ENCODE measurements around the gene MAPKAPK2.
A peak's percentile ranks its signal among the peaks of the same experiment; 100 is the strongest.

MAPKAPK2 gene

GRCh38 chr1:206723805-206724472 is 39.2 kb downstream of the MAPKAPK2 start:
- DNase-seq = no peak

- no peak for DNase-seq
Measured at GRCh38 chr1:206725109-206725963, 40.6 kb downstream of the MAPKAPK2 start.

GRCh38 chr1:206727981-206728696 is 43.4 kb downstream of the MAPKAPK2 start:
- no peak for DNase-seq

- DNase-seq = no peak
Measured at GRCh38 chr1:206728697-206728987, 43.9 kb downstream of the MAPKAPK2 start.

GRCh38 chr1:206729050-206729449 is 44.3 kb downstream of the MAPKAPK2 start:
- DNase-seq = no peak

GRCh38 chr1:206729507-206729906 is 44.8 kb downstream of the MAPKAPK2 start:
- no peak for DNase-seq

- no peak for DNase-seq
Measured at GRCh38 chr1:206732508-206732907, 47.8 kb downstream of the MAPKAPK2 start.

- no peak for DNase-seq
Measured at GRCh38 chr1:206732992-206733391, 48.3 kb downstream of the MAPKAPK2 start.

GRCh38 chr1:206734499-206735142 is 49.9 kb downstream of the MAPKAPK2 start:
- no peak for DNase-seq

GRCh38 chr1:206735553-206736031 is 50.9 kb downstream of the MAPKAPK2 start:
- DNase-seq = no peak

- no peak for DNase-seq
Measured at GRCh38 chr1:206736878-206737728, 52.4 kb downstream of the MAPKAPK2 start.

GRCh38 chr1:206737729-206738201 is 53.1 kb downstream of the MAPKAPK2 start:
- DNase-seq = no peak

GRCh38 chr1:206738370-206739366 is 54.0 kb downstream of the MAPKAPK2 start:
- peak in 1 of 2 experiments; percentile 17 for DNase-seq

GRCh38 chr1:206739411-206740076 is 54.8 kb downstream of the MAPKAPK2 start:
- DNase-seq = no peak

GRCh38 chr1:206741142-206741701 is 56.5 kb downstream of the MAPKAPK2 start:
- DNase-seq = no peak

- no peak for DNase-seq
Measured at GRCh38 chr1:206742719-206743383, 58.1 kb downstream of the MAPKAPK2 start.

GRCh38 chr1:206744683-206745082 is 60.0 kb downstream of the MAPKAPK2 start:
- DNase-seq = no peak

GRCh38 chr1:206745301-206745700 is 60.6 kb downstream of the MAPKAPK2 start:
- no peak for DNase-seq

Measured in cerebellar nuclear complex (tissue), 1 donor.